K562 (cell line): ENCODE data around the gene HP. TPM values are rescaled to one million over a fixed set of nuclear protein-coding genes. Genes with fewer than 3 reads are reported as not detected.

Experiments used
- CHD4 ChIP-seq: fragments of 200-600 bp; sonication (generic); IDR thresholded peaks from 3 replicates; pipeline ENCODE4 v1.6.1; 2012; ENCODE audit warnings: low read depth, mild to moderate bottlenecking, mixed read lengths, low read length, inconsistent platforms; ENCODE audit not compliant: insufficient read depth, insufficient replicate concordance, poor library complexity, severe bottlenecking
- MEIS2 ChIP-seq: fragments of 450-650 bp; IDR thresholded peaks from 2 replicates; pipeline ENCODE4 v1.6.1; 2014; ENCODE audit warnings: mild to moderate bottlenecking; ENCODE audit not compliant: partially characterized antibody
- XRCC4 ChIP-seq: IDR thresholded peaks from one replicate; pipeline ENCODE4 v1.6.1; 2011; ENCODE audit not compliant: insufficient read depth, insufficient read length; ENCODE audit errors: extremely low read depth
- ZNF274 ChIP-seq: IDR thresholded peaks from 2 replicates; pipeline ENCODE4 v1.6.1; 2011; ENCODE audit warnings: low read depth, mild to moderate bottlenecking, low read length, moderate library complexity, borderline replicate concordance
- ZNF436 ChIP-seq: fragments of 250-450, 450-650 bp; sonication (Bioruptor Pico); formaldehyde crosslinking; IDR thresholded peaks from 2 replicates; pipeline ENCODE4 v1.7.0; 2020; ENCODE audit warnings: mild to moderate bottlenecking
- ZNF668 ChIP-seq: fragments of 250-450 bp; sonication (Bioruptor Pico); IDR thresholded peaks from 2 replicates; pipeline ENCODE4 v1.8.0; 2022; ENCODE audit warnings: mild to moderate bottlenecking, inconsistent platforms
- polyA plus RNA-seq, 8 experiments: library from polyadenylated mRNA; depleted of rRNA in 4 of 8; stranded (reverse) in 5 of 8; unstranded in 3 of 8; fragments of >200 nt; fragmentation: Nextera tagmentation in 2 of 8; fragmentation: Illumina TruSeq in 1 of 8; extraction: Ambion mirVana in 2 of 8; extraction: Trizol in 1 of 8; gene quantifications; 2 replicates each; pipeline versions ENCODE4 v1.2.1 to v1.2.3, GENCODE V29; 2011 to 2014; ENCODE audit warnings: inconsistent platforms in 1 of 8, missing spikeins in 1 of 8
- total RNA-seq, 7 experiments: library from RNA; depleted of rRNA in 6 of 7; stranded (reverse); fragments of >200 nt in 6 of 7; fragmentation: Illumina TruSeq in 2 of 7; extraction: Trizol in 2 of 7; gene quantifications; 2 replicates each; pipeline versions ENCODE4 v1.2.1 to v1.2.3, GENCODE V29; 2011 to 2021; ENCODE audit warnings: low replicate concordance in 1 of 7
- TF ChIP-seq, protein P1 (sequence below): fragments of 250-450 bp; sonication (Bioruptor Pico); IDR thresholded peaks from 2 replicates; pipeline ENCODE4 v1.5.1; 2021; ENCODE audit warnings: mild to moderate bottlenecking
- TF ChIP-seq, protein P2 (sequence below): sonication (generic); formaldehyde crosslinking; IDR thresholded peaks from 2 replicates; pipeline ENCODE4 v1.8.0; 2022; ENCODE audit warnings: missing genetic modification reagents, mild to moderate bottlenecking, borderline replicate concordance
- TF ChIP-seq, protein P3 (sequence below): sonication (generic); formaldehyde crosslinking; IDR thresholded peaks from 2 replicates; pipeline ENCODE4 v1.9.0; 2022; ENCODE audit warnings: mild to moderate bottlenecking, missing genetic modification reagents
- TF ChIP-seq, protein P4 (sequence below): fragments of 450-650 bp; formaldehyde crosslinking; IDR thresholded peaks from 2 replicates; pipeline ENCODE4 v1.4.0; 2020; ENCODE audit warnings: mild to moderate bottlenecking, moderate library complexity
- TF ChIP-seq, protein P5 (sequence below): sonication (generic); formaldehyde crosslinking; IDR thresholded peaks from 2 replicates; pipeline ENCODE4 v1.8.0; 2022; ENCODE audit warnings: mild to moderate bottlenecking, missing genetic modification reagents
- TF ChIP-seq, protein P6 (sequence below): IDR thresholded peaks from 3 replicates; pipeline ENCODE4 v1.6.1; 2011; ENCODE audit warnings: borderline replicate concordance, mild to moderate bottlenecking; ENCODE audit not compliant: insufficient read length, insufficient read depth
- TF ChIP-seq, protein P7 (sequence below): fragments of 450-650 bp; formaldehyde crosslinking; IDR thresholded peaks from 2 replicates; pipeline ENCODE4 v1.4.0; 2020; ENCODE audit warnings: mild to moderate bottlenecking, moderate library complexity

Gene HP
- total and polyA plus RNA-seq, 9 of the 15 experiments (the other 6 are each of a cell fraction or from before 2014, with no cell fraction given), result 0.04 to 8.7 TPM; not detected in 7

DNA sequence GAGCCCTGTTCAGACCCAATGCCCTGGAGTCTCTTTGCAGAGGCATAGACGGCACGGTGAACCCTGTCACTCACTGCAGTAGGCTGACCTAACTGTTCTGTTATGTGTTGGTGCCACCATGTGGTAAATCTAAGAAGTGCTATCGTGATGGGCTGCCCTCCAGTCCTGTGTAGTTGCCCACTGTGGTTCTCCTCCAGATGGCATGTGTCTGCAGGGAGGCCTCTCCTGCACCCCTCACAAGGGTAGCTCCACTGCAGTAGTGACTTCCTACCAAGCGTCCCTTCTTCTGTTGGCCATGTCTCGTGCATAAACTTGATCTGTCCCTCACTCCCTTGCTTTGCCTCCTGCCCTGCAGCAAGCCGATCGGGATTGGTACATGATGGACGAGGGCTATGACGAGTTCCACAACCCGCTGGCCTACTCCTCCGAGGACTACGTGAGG is 45.1 kb downstream of the HP start (continued):
- TF ChIP-seq CHD4, result no peak
- TF ChIP-seq, protein P1, sequence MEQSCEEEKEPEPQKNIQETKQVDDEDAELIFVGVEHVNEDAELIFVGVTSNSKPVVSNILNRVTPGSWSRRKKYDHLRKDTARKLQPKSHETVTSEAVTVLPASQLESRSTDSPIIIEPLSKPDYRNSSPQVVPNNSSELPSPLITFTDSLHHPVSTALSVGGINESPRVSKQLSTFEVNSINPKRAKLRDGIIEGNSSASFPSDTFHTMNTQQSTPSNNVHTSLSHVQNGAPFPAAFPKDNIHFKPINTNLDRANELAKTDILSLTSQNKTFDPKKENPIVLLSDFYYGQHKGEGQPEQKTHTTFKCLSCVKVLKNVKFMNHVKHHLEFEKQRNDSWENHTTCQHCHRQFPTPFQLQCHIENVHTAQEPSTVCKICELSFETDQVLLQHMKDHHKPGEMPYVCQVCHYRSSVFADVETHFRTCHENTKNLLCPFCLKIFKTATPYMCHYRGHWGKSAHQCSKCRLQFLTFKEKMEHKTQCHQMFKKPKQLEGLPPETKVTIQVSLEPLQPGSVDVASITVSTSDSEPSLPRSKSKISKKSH (CRISPR knock-in tag), result no peak
- no peak for TF ChIP-seq ZNF274
- no peak for TF ChIP-seq XRCC4
- TF ChIP-seq, protein P2, sequence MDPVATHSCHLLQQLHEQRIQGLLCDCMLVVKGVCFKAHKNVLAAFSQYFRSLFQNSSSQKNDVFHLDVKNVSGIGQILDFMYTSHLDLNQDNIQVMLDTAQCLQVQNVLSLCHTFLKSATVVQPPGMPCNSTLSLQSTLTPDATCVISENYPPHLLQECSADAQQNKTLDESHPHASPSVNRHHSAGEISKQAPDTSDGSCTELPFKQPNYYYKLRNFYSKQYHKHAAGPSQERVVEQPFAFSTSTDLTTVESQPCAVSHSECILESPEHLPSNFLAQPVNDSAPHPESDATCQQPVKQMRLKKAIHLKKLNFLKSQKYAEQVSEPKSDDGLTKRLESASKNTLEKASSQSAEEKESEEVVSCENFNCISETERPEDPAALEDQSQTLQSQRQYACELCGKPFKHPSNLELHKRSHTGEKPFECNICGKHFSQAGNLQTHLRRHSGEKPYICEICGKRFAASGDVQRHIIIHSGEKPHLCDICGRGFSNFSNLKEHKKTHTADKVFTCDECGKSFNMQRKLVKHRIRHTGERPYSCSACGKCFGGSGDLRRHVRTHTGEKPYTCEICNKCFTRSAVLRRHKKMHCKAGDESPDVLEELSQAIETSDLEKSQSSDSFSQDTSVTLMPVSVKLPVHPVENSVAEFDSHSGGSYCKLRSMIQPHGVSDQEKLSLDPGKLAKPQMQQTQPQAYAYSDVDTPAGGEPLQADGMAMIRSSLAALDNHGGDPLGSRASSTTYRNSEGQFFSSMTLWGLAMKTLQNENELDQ, result no peak
- TF ChIP-seq, protein P3, sequence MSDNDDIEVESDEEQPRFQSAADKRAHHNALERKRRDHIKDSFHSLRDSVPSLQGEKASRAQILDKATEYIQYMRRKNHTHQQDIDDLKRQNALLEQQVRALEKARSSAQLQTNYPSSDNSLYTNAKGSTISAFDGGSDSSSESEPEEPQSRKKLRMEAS (CRISPR knock-in tag), result no peak
- peak; percentile 24 for TF ChIP-seq MEIS2
- TF ChIP-seq ZNF668 (CRISPR knock-in tag), result no peak
- TF ChIP-seq, protein P4, sequence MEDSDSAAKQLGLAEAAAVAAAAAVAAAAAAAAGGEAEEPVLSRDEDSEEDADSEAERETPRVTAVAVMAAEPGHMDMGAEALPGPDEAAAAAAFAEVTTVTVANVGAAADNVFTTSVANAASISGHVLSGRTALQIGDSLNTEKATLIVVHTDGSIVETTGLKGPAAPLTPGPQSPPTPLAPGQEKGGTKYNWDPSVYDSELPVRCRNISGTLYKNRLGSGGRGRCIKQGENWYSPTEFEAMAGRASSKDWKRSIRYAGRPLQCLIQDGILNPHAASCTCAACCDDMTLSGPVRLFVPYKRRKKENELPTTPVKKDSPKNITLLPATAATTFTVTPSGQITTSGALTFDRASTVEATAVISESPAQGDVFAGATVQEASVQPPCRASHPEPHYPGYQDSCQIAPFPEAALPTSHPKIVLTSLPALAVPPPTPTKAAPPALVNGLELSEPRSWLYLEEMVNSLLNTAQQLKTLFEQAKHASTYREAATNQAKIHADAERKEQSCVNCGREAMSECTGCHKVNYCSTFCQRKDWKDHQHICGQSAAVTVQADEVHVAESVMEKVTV (CRISPR knock-in tag), result peak; percentile 49; the same call in 1 of the 2 replicates
- no peak for TF ChIP-seq ZNF436
- TF ChIP-seq, protein P5, sequence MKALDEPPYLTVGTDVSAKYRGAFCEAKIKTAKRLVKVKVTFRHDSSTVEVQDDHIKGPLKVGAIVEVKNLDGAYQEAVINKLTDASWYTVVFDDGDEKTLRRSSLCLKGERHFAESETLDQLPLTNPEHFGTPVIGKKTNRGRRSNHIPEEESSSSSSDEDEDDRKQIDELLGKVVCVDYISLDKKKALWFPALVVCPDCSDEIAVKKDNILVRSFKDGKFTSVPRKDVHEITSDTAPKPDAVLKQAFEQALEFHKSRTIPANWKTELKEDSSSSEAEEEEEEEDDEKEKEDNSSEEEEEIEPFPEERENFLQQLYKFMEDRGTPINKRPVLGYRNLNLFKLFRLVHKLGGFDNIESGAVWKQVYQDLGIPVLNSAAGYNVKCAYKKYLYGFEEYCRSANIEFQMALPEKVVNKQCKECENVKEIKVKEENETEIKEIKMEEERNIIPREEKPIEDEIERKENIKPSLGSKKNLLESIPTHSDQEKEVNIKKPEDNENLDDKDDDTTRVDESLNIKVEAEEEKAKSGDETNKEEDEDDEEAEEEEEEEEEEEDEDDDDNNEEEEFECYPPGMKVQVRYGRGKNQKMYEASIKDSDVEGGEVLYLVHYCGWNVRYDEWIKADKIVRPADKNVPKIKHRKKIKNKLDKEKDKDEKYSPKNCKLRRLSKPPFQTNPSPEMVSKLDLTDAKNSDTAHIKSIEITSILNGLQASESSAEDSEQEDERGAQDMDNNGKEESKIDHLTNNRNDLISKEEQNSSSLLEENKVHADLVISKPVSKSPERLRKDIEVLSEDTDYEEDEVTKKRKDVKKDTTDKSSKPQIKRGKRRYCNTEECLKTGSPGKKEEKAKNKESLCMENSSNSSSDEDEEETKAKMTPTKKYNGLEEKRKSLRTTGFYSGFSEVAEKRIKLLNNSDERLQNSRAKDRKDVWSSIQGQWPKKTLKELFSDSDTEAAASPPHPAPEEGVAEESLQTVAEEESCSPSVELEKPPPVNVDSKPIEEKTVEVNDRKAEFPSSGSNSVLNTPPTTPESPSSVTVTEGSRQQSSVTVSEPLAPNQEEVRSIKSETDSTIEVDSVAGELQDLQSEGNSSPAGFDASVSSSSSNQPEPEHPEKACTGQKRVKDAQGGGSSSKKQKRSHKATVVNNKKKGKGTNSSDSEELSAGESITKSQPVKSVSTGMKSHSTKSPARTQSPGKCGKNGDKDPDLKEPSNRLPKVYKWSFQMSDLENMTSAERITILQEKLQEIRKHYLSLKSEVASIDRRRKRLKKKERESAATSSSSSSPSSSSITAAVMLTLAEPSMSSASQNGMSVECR, result no peak
- TF ChIP-seq, protein P6, sequence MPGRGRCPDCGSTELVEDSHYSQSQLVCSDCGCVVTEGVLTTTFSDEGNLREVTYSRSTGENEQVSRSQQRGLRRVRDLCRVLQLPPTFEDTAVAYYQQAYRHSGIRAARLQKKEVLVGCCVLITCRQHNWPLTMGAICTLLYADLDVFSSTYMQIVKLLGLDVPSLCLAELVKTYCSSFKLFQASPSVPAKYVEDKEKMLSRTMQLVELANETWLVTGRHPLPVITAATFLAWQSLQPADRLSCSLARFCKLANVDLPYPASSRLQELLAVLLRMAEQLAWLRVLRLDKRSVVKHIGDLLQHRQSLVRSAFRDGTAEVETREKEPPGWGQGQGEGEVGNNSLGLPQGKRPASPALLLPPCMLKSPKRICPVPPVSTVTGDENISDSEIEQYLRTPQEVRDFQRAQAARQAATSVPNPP, result no peak
- TF ChIP-seq, protein P7, sequence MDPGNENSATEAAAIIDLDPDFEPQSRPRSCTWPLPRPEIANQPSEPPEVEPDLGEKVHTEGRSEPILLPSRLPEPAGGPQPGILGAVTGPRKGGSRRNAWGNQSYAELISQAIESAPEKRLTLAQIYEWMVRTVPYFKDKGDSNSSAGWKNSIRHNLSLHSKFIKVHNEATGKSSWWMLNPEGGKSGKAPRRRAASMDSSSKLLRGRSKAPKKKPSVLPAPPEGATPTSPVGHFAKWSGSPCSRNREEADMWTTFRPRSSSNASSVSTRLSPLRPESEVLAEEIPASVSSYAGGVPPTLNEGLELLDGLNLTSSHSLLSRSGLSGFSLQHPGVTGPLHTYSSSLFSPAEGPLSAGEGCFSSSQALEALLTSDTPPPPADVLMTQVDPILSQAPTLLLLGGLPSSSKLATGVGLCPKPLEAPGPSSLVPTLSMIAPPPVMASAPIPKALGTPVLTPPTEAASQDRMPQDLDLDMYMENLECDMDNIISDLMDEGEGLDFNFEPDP (CRISPR knock-in tag), result no peak
